SU-DHL-6 (cell line): ENCODE results near the gene TYW1B.
"Not testable (repeated sequence)": the region's sequence is repeated elsewhere in the genome, so short reads cannot be mapped to it uniquely, and the experiment has no call there.

Experiments used
- H2AFZ ChIP-seq: fragments of 200-600 bp; sonication (generic); 2 replicates; pipeline ENCODE4 v1.6.1; 2014; ENCODE audit warnings: low read depth, mild to moderate bottlenecking, moderate library complexity, mixed read lengths, antibody characterized with exemption, low read length; ENCODE audit not compliant: severe bottlenecking
- H3F3A ChIP-seq: fragments of 200-600 bp; shearing (Covaris generic); 2 replicates; pipeline ENCODE4 v1.6.0; 2016; ENCODE audit warnings: antibody characterized with exemption, mild to moderate bottlenecking; ENCODE audit not compliant: insufficient read depth
- H3K27ac ChIP-seq: fragments of 200-600 bp; sonication (generic); 2 replicates; pipeline ENCODE4 v1.5.1; 2016; ENCODE audit warnings: low read depth, mild to moderate bottlenecking, low read length, moderate library complexity, mixed read lengths
- H3K27me3 ChIP-seq: fragments of 200-600 bp; sonication (generic), shearing (Covaris generic); 2 replicates; pipeline ENCODE4 v1.6.0; 2014; ENCODE audit warnings: mild to moderate bottlenecking, low read length
- H3K36me3 ChIP-seq: fragments of 200-600 bp; sonication (generic); 2 replicates; pipeline ENCODE4 v1.6.1; 2014; ENCODE audit warnings: mild to moderate bottlenecking, low read length, mixed read lengths
- H3K4me2 ChIP-seq: fragments of 300-600, 200-600 bp; shearing (Covaris generic), sonication (generic); 2 replicates; pipeline ENCODE4 v1.6.0; 2014; ENCODE audit warnings: low read length, low read depth, mild to moderate bottlenecking; ENCODE audit not compliant: poor library complexity, severe bottlenecking
- H3K4me3 ChIP-seq: fragments of 200-600 bp; sonication (generic); 2 replicates; pipeline ENCODE4 v1.5.1; 2014; ENCODE audit warnings: antibody characterized with exemption, low read length, mild to moderate bottlenecking, mixed read lengths; ENCODE audit not compliant: insufficient read depth, poor library complexity, severe bottlenecking
- H3K79me2 ChIP-seq: fragments of 200-600 bp; sonication (generic); 2 replicates; pipeline ENCODE4 v1.6.1; 2014; ENCODE audit warnings: mild to moderate bottlenecking, low read length, moderate library complexity; ENCODE audit not compliant: insufficient read depth
- H3K9ac ChIP-seq: fragments of 200-600 bp; sonication (generic); 2 replicates; pipeline ENCODE4 v1.7.0; 2014; ENCODE audit warnings: mild to moderate bottlenecking, low read length
- H3K9me2 ChIP-seq: fragments of 200-600 bp; sonication (generic); replicated peaks from 2 replicates; pipeline ENCODE4 v1.6.1; 2014; ENCODE audit warnings: low read length; ENCODE audit not compliant: insufficient read depth
- H3K9me3 ChIP-seq: fragments of 200-600 bp; sonication (generic); 2 replicates; pipeline ENCODE4 v1.6.1; 2014; ENCODE audit warnings: low read length, mixed read lengths; ENCODE audit not compliant: insufficient read depth
- H4K20me1 ChIP-seq: fragments of 200-600 bp; sonication (generic); 2 replicates; pipeline ENCODE4 v1.6.1; 2014; ENCODE audit warnings: low read depth, mild to moderate bottlenecking, antibody characterized with exemption, low read length, moderate library complexity, mixed read lengths
- CTCF ChIP-seq: fragments of 200-600 bp; sonication (generic); IDR thresholded peaks from one replicate; pipeline ENCODE4 v1.5.1; 2017; ENCODE audit warnings: antibody characterized with exemption, mild to moderate bottlenecking, low read length, moderate library complexity; ENCODE audit not compliant: insufficient read depth, poor library complexity, severe bottlenecking
- EZH2phosphoT487 ChIP-seq: fragments of 200-600 bp; sonication (generic), shearing (Covaris generic); conservative IDR thresholded peaks from 2 replicates; pipeline ENCODE4 v1.6.1; 2018; ENCODE audit warnings: mild to moderate bottlenecking, antibody characterized with exemption, low read length, moderate library complexity, mixed read lengths

Gene TYW1B

GRCh38 chr7:72554401-72554800 is 273.6 kb downstream of the TYW1B start:
- not testable (repeated sequence) for H3K4me2 ChIP-seq, H3K27me3 ChIP-seq, H2AFZ ChIP-seq, H3K9ac ChIP-seq, H3K27ac ChIP-seq, H4K20me1 ChIP-seq, H3K9me2 ChIP-seq, H3K4me3 ChIP-seq, H3K9me3 ChIP-seq, H3K36me3 ChIP-seq, H3K79me2 ChIP-seq, H3F3A ChIP-seq

DNA sequence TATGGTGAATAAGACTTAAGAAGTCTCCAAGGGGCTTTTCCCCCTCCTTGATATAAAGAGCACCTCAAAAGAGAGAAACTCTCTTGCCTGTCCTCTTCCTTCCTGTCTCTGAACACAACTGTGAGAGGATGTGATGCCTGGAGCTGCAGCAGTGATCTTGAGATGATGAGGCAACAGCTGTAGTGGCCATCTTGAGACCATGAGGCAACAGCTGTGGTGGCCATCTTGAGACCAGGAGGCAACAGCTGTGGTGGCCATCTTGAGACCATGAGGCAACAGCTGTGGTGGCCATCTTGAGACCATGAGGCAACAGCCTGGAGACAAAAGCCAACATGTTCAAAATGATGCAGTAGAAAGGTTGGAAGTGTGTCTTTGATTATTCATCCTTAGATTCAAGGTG is 277.5 kb downstream of the TYW1B start:
- H3K4me3 ChIP-seq, H3K4me2 ChIP-seq, H3K9me2 ChIP-seq, H2AFZ ChIP-seq, H3K36me3 ChIP-seq, H3K27me3 ChIP-seq, H4K20me1 ChIP-seq, H3F3A ChIP-seq, H3K9ac ChIP-seq, H3K9me3 ChIP-seq, H3K27ac ChIP-seq, H3K79me2 ChIP-seq: not testable (repeated sequence)

DNA sequence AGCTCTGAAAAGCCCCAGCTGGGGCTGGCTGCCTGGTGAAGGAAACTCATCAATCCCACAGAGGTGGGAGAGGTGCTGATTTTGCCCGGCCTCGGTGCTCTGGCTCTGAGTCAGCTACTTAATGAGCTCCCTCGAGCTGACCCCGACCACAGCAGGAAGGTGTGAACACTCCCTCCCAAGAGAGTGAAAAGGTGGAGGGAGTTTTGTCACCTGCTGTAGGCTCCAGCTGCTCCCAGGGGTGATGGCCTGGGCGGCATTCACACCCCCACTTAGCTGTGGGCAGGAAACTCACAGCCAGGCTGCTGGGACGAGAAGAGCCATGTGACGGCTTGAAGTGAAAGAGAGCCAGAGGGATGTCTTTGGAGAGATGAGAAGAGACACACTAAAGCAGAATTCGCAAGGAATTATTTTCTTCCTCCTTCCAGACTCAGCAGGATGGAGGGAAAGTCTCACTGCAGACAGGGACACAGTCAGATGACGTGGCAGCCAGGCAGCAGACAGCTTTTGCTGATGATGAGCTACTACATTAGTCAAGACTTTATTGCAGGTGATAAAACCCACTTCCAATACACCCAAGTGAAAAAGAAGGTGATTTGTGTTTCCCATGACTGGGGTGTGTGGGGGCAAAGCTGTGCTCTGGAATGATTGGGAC is 281.3 kb downstream of the TYW1B start:
- H3K27me3 ChIP-seq, H4K20me1 ChIP-seq, H3K36me3 ChIP-seq, H3F3A ChIP-seq, H3K9ac ChIP-seq, H3K27ac ChIP-seq, H3K4me3 ChIP-seq, H3K9me3 ChIP-seq, H2AFZ ChIP-seq, H3K4me2 ChIP-seq, H3K79me2 ChIP-seq, H3K9me2 ChIP-seq: not testable (repeated sequence)

DNA sequence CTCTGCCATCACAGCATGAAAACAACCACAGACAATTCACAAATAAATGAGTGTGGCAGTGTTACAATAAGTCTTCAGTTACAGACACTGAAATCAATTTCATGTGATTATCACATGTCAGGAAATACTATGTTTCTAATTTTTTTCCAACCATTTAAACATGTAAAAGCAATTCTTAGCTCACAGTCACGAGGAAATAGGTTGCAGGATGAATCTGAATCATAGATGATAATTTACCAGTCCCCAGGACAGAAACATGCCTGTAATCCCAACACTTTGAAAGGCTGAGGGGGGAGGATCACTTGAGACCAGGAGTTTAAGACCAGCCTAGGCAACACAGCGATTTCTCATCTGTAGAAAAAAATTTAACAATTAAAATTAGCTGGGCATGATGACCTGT is 283.5 kb downstream of the TYW1B start:
- not testable (repeated sequence) for H2AFZ ChIP-seq, H3K9me2 ChIP-seq, H3K36me3 ChIP-seq, H3K79me2 ChIP-seq, H3F3A ChIP-seq, H3K4me2 ChIP-seq, H3K9me3 ChIP-seq, H3K27ac ChIP-seq, H4K20me1 ChIP-seq, H3K27me3 ChIP-seq, H3K4me3 ChIP-seq, H3K9ac ChIP-seq

DNA sequence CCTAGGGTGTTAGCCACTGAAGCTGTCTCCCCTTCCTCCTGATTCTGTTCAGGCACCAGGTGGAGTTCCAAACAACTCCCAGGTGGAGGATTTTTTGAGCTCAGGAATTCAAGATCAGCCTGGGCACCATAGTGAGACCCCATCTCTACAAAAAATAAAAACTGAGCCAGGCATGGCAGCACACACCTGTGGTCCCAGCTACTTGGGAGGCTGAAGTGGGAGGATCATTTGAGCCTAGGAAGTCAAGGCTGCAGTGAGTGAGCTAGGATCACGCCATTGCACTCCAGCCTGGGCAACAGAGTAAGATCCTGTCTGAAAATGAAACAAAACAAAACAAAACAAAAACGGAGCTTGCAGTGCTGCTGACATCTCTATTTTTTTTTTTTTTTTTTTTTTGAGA is 287.1 kb downstream of the TYW1B start:
- Histone ChIP-seq H3K79me2 (no peaks in the 10 kb centered on the region), H2AFZ (no peak overlapping the region), H3F3A (no peaks in the 10 kb centered on the region), H3K4me3 (no peak overlapping the region), H3K27ac (no peak overlapping the region), H3K9me3 (no peaks in the 10 kb centered on the region), H3K36me3 (no peaks in the 10 kb centered on the region), H3K27me3 (no peaks in the 10 kb centered on the region), H4K20me1 (no peaks in the 10 kb centered on the region), H3K4me2 (no peak overlapping the region), H3K9me2 (no peaks in the 10 kb centered on the region), H3K9ac (no peak overlapping the region)
- TF ChIP-seq CTCF (no peak), EZH2phosphoT487 (no peak)
